ENCODE measurements around the gene PHAF1.

DNA sequence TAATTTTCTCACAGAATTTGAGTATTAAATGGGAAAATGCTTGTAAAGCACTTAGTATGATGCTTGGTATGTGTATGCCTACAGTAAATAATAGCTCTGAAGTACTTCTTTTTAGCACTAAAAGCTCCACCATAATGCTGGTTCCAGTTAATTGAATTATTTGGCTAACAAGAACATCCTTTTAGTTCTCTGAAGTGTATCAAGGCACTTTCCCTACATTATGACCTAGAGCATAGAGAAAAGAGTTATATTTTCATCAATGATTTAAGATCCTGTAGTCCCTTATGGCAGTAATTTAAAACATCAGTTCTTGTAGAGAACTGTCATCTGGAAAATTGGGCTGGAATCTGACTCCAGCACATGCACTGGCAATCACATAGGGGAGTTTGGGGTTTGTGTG lies 21.9 kb upstream of the PHAF1 start:
- TF ChIP-seq, protein P1, sequence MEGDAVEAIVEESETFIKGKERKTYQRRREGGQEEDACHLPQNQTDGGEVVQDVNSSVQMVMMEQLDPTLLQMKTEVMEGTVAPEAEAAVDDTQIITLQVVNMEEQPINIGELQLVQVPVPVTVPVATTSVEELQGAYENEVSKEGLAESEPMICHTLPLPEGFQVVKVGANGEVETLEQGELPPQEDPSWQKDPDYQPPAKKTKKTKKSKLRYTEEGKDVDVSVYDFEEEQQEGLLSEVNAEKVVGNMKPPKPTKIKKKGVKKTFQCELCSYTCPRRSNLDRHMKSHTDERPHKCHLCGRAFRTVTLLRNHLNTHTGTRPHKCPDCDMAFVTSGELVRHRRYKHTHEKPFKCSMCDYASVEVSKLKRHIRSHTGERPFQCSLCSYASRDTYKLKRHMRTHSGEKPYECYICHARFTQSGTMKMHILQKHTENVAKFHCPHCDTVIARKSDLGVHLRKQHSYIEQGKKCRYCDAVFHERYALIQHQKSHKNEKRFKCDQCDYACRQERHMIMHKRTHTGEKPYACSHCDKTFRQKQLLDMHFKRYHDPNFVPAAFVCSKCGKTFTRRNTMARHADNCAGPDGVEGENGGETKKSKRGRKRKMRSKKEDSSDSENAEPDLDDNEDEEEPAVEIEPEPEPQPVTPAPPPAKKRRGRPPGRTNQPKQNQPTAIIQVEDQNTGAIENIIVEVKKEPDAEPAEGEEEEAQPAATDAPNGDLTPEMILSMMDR (IDR thresholded peaks at IDR 0.05 in 8 of 11, conservative IDR thresholded peaks at IDR 0.05 in 3 of 11), result no peak
- TF ChIP-seq POLR2A (IDR thresholded peaks at IDR 0.05) (no peak), POLR2AphosphoS5 (IDR thresholded peaks at IDR 0.05) (no peak)
